HCT116 (cell line): Measurements from ENCODE around the gene HES2. TPM values are rescaled to one million over a fixed set of nuclear protein-coding genes. Genes with fewer than 3 reads are reported as not detected.

Experiments
- ATAC-seq: fragments of 200-7000 bp; cut with Tn5 transposase; 2 replicates; pipeline ENCODE4 v1.9.1; 2020; ENCODE audit warnings: mild to moderate bottlenecking, moderate library complexity
- BruUV-seq: library from RNA; stranded (reverse); fragments of 400-500 nt; replicated peaks from 2 replicates; lab custom pipeline; 2021; lab: Mats Ljungman, UMichigan
- CTCF ChIA-PET: fragments of 300-600 bp; sonication (Branson Sonifier 250); formaldehyde crosslinking; loops from one replicate; lab custom pipeline; 2021; ENCODE audit warnings: antibody characterized with exemption; lab: Charles Lee
- POLR2A ChIA-PET: fragments of 300-600, 350-600 bp; sonication (Branson Sonifier 250); formaldehyde crosslinking; loops from one replicate; lab custom pipeline; 2021; ENCODE audit warnings: antibody characterized with exemption; lab: Charles Lee
- RAD21 ChIA-PET, 2 experiments: fragments of 300-600 bp; sonication (Branson Sonifier 250); formaldehyde crosslinking; loops; one replicate each; lab custom pipeline; 2023; ENCODE audit warnings: low total read pairs in 2 of 2; ENCODE audit not compliant: uncharacterized antibody in 2 of 2, unreplicated experiment in 2 of 2, low non-redundant PET in 1 of 2; lab: Charles Lee
- DNase-seq: peaks from one replicate; pipeline ENCODE4 v3.0.0-alpha.2; 2010; ENCODE audit warnings: low read depth, low spot score
- H2AFZ ChIP-seq: fragments of 200-600 bp; shearing (Covaris generic), sonication (generic); 2 replicates; pipeline ENCODE4 v1.6.1; 2017; ENCODE audit warnings: low read depth, mixed run types, mixed read lengths, antibody characterized with exemption, low read length; ENCODE audit not compliant: poor library complexity, severe bottlenecking
- H3K27ac ChIP-seq: 2 replicates; pipeline ENCODE4 v1.5.1; 2012; ENCODE audit warnings: low read depth, low read length
- H3K27me3 ChIP-seq: fragments of 200-600 bp; sonication (generic); 2 replicates; pipeline ENCODE4 v1.6.1; 2016; ENCODE audit warnings: mixed run types, low read length, mixed read lengths; ENCODE audit not compliant: insufficient read depth
- H3K36me3 ChIP-seq, 2 experiments: fragments of 200-500 bp in 1 of 2; fragments of 200-600 bp in 1 of 2; sonication (Bioruptor generic) in 1 of 2; sonication (generic) in 1 of 2; 2 replicates each; pipeline versions ENCODE4 v1.5.1 to v1.6.1; 2014 to 2016; ENCODE audit warnings: low read length in 2 of 2, inconsistent platforms in 1 of 2, mixed read lengths in 1 of 2, mixed run types in 1 of 2; ENCODE audit not compliant: insufficient read depth in 2 of 2, control insufficient read depth in 1 of 2
- H3K4me1 ChIP-seq, 2 experiments: fragments of 200-600 bp in 1 of 2; sonication (generic) in 1 of 2; 2 replicates each; pipeline versions ENCODE4 v1.5.1 to v1.6.1; 2012 to 2017; ENCODE audit warnings: low read length in 2 of 2, inconsistent platforms in 1 of 2, mild to moderate bottlenecking in 1 of 2, mixed read lengths in 1 of 2, mixed run types in 1 of 2, moderate library complexity in 1 of 2; ENCODE audit not compliant: insufficient read depth in 2 of 2, control insufficient read depth in 1 of 2
- H3K4me2 ChIP-seq: fragments of 200-600 bp; sonication (generic); 2 replicates; pipeline ENCODE4 v1.6.1; 2017; ENCODE audit warnings: mixed run types, low read length, mixed read lengths
- H3K4me3 ChIP-seq, 2 experiments: fragments of 200-600 bp in 1 of 2; sonication (generic) in 1 of 2; replicated peaks in 1 of 2; 2 replicates each; pipeline ENCODE4 v1.5.1; 2011 to 2016; ENCODE audit warnings: low read length in 2 of 2, control low read depth in 1 of 2, low read depth in 1 of 2, mild to moderate bottlenecking in 1 of 2, mixed read lengths in 1 of 2, mixed run types in 1 of 2
- H3K79me2 ChIP-seq: fragments of 200-600 bp; sonication (generic); 2 replicates; pipeline ENCODE4 v1.6.1; 2017; ENCODE audit warnings: mild to moderate bottlenecking, mixed run types, low read length, moderate library complexity, mixed read lengths; ENCODE audit not compliant: insufficient read depth
- H3K9ac ChIP-seq: fragments of 200-600 bp; sonication (generic); 2 replicates; pipeline ENCODE4 v1.6.1; 2016; ENCODE audit warnings: low read length, mixed read lengths
- H3K9me2 ChIP-seq: fragments of 200-600 bp; sonication (generic), shearing (Covaris generic); 2 replicates; pipeline ENCODE4 v1.6.1; 2017; ENCODE audit warnings: mixed run types, mild to moderate bottlenecking, moderate library complexity; ENCODE audit not compliant: insufficient read depth
- H3K9me3 ChIP-seq, 2 experiments: fragments of 200-500 bp in 1 of 2; fragments of 200-600 bp in 1 of 2; sonication (Bioruptor generic) in 1 of 2; sonication (generic) in 1 of 2; 2 replicates each; pipeline ENCODE4 v1.6.1; 2014 to 2017; ENCODE audit warnings: low read length in 2 of 2, mixed read lengths in 2 of 2, inconsistent platforms in 1 of 2, low read depth in 1 of 2, mild to moderate bottlenecking in 1 of 2, mixed run types in 1 of 2, moderate library complexity in 1 of 2; ENCODE audit not compliant: control insufficient read depth in 1 of 2, insufficient read depth in 1 of 2
- H4K20me1 ChIP-seq: fragments of 200-600 bp; sonication (generic), shearing (Covaris generic); 2 replicates; pipeline ENCODE4 v1.6.1; 2017; ENCODE audit warnings: mixed run types, mild to moderate bottlenecking, moderate library complexity; ENCODE audit not compliant: insufficient read depth
- CBX3 ChIP-seq: IDR thresholded peaks from 2 replicates; pipeline ENCODE4 v1.6.1; 2012; ENCODE audit warnings: low read depth
- CEBPB ChIP-seq: IDR thresholded peaks from 2 replicates; pipeline ENCODE4 v1.6.1; 2012; ENCODE audit warnings: low read depth
- ELF1 ChIP-seq: IDR thresholded peaks from 2 replicates; pipeline ENCODE4 v1.6.1; 2012; ENCODE audit warnings: low read depth, borderline replicate concordance
- EZH2 ChIP-seq: fragments of 200-600 bp; sonication (generic); IDR thresholded peaks from 2 replicates; pipeline ENCODE4 v1.6.1; 2017; ENCODE audit warnings: antibody characterized with exemption, mixed run types
- FOSL1 ChIP-seq: IDR thresholded peaks from 2 replicates; pipeline ENCODE4 v1.6.1; 2012; ENCODE audit warnings: low read depth
- JUND ChIP-seq: IDR thresholded peaks from 2 replicates; pipeline ENCODE4 v1.6.1; 2012
- POLR2AphosphoS5 ChIP-seq: IDR thresholded peaks from 2 replicates; pipeline ENCODE4 v1.6.1; 2011; ENCODE audit warnings: mild to moderate bottlenecking, low read depth, low read length, moderate library complexity
- RAD21 ChIP-seq: IDR thresholded peaks from 2 replicates; pipeline ENCODE4 v1.6.1; 2012; ENCODE audit warnings: low read depth, mild to moderate bottlenecking
- SIN3A ChIP-seq: IDR thresholded peaks from 2 replicates; pipeline ENCODE4 v1.6.1; 2012; ENCODE audit warnings: low read depth
- SRF ChIP-seq: IDR thresholded peaks from 2 replicates; pipeline ENCODE4 v1.6.1; 2012; ENCODE audit warnings: low read depth
- TCF7L2 ChIP-seq: IDR thresholded peaks from 2 replicates; pipeline ENCODE4 v1.7.0; 2011; ENCODE audit warnings: borderline replicate concordance, inconsistent platforms; ENCODE audit not compliant: insufficient read depth, insufficient read length; ENCODE audit errors: extremely low read depth
- ZFX ChIP-seq: fragments of 450-650 bp; IDR thresholded peaks from 2 replicates; pipeline ENCODE4 v1.6.1; 2017
- ZNF274 ChIP-seq: fragments of 200-500 bp; sonication (Bioruptor generic); IDR thresholded peaks from 2 replicates; pipeline ENCODE4 v1.6.1; 2014; ENCODE audit warnings: mild to moderate bottlenecking, low read depth, low read length, inconsistent platforms
- intact Hi-C: fragments of 100-400 bp; cut with micrococcal nuclease; formaldehyde crosslinking; loops from 2 replicates; pipeline ENCODE4 v1.10.0; 2022
- total RNA-seq: library from RNA; stranded (reverse); gene quantifications from one replicate; pipeline ENCODE4 v1.2.1, GENCODE V29; 2021; ENCODE audit not compliant: unreplicated experiment
- TF ChIP-seq, protein P1 (sequence below): IDR thresholded peaks from 2 replicates; pipeline ENCODE4 v1.6.1; 2011; ENCODE audit warnings: mild to moderate bottlenecking, low read length, moderate library complexity; ENCODE audit not compliant: insufficient replicate concordance; ENCODE audit errors: extremely low read depth
- TF ChIP-seq, protein P2 (sequence below): IDR thresholded peaks from 2 replicates; pipeline ENCODE4 v1.6.1; 2012; ENCODE audit warnings: low read depth

HES2 gene
- total RNA-seq, 1 experiment from 2014 or later = 8.4 TPM

DNA sequence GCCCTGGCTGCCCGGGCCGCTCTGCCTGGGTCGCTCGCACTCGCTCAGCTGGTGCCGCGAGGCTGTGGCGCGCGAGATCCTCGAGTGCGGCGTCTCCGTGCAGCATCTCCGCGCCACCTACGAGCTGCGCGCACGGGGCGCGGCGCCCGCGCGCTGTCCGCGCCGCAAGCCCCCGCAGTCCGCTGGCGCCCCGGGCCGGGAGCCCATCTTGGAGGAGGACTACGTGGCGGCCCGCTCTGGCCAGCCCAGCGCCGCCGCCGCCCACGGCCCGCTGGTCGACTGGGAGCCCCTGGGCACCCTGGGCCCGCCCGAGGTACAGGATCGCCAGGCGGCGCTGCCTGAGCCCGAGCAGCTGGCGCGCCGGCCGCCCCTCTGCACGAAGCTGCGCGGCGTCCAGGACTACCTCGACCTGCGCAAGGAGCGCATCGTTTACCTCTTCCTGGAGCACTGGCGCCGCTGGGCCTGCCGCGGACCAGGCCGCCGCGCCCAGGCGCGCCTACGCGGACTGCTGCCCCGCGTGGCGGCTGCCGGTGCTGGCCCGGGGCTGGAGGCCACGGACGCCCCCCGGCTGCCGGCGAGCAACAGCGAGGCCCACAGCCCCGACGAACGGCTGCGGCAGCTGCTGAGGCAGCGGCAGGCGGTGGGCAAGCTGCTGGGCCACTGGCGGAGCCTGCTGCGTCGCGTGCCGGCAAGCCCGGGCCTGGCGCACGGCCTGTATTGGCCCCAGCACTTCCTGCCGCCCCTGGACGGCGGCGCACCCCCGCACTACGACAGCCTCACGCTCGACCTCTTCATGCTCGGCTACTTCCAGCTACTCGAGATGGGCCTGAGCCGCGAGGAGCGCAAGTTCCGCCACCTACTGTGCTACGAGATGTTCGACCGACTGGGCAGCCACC, 35.4 kb upstream of the HES2 start:
- intact Hi-C loops = no loop called here
- CTCF ChIA-PET = no interaction called here
- 0 out of 4 replicates have a peak, but pooled peaks cover 0 to 2% of the 10 kb centered on the region in 2 experiments for H3K36me3 ChIP-seq
- H2AFZ ChIP-seq = no peak overlapping the region
- no peaks in the 10 kb centered on the region for H3K9me3 ChIP-seq
- no peak for ATAC-seq
- H3K4me2 ChIP-seq = no peak overlapping the region
- H3K9me2 ChIP-seq = no peaks in the 10 kb centered on the region
- H3K9ac ChIP-seq = no peak overlapping the region
- no peaks in the 10 kb centered on the region for H4K20me1 ChIP-seq
- DNase-seq = no peak
- RAD21 ChIA-PET = no interaction called here
- H3K79me2 ChIP-seq = no peaks in the 10 kb centered on the region
- no peak overlapping the region for H3K4me3 ChIP-seq
- TF ChIP-seq CBX3 (no peak), EZH2 (no peak), RAD21 (no peak), ZNF274 (no peak), CEBPB (no peak), POLR2AphosphoS5 (no peak), SRF (no peak), ZFX (no peak), FOSL1 (no peak), JUND (no peak), SIN3A (no peak), TCF7L2 (no peak), ELF1 (no peak)
- TF ChIP-seq, protein P1, sequence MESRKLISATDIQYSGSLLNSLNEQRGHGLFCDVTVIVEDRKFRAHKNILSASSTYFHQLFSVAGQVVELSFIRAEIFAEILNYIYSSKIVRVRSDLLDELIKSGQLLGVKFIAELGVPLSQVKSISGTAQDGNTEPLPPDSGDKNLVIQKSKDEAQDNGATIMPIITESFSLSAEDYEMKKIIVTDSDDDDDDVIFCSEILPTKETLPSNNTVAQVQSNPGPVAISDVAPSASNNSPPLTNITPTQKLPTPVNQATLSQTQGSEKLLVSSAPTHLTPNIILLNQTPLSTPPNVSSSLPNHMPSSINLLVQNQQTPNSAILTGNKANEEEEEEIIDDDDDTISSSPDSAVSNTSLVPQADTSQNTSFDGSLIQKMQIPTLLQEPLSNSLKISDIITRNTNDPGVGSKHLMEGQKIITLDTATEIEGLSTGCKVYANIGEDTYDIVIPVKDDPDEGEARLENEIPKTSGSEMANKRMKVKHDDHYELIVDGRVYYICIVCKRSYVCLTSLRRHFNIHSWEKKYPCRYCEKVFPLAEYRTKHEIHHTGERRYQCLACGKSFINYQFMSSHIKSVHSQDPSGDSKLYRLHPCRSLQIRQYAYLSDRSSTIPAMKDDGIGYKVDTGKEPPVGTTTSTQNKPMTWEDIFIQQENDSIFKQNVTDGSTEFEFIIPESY = no peak
- TF ChIP-seq, protein P2, sequence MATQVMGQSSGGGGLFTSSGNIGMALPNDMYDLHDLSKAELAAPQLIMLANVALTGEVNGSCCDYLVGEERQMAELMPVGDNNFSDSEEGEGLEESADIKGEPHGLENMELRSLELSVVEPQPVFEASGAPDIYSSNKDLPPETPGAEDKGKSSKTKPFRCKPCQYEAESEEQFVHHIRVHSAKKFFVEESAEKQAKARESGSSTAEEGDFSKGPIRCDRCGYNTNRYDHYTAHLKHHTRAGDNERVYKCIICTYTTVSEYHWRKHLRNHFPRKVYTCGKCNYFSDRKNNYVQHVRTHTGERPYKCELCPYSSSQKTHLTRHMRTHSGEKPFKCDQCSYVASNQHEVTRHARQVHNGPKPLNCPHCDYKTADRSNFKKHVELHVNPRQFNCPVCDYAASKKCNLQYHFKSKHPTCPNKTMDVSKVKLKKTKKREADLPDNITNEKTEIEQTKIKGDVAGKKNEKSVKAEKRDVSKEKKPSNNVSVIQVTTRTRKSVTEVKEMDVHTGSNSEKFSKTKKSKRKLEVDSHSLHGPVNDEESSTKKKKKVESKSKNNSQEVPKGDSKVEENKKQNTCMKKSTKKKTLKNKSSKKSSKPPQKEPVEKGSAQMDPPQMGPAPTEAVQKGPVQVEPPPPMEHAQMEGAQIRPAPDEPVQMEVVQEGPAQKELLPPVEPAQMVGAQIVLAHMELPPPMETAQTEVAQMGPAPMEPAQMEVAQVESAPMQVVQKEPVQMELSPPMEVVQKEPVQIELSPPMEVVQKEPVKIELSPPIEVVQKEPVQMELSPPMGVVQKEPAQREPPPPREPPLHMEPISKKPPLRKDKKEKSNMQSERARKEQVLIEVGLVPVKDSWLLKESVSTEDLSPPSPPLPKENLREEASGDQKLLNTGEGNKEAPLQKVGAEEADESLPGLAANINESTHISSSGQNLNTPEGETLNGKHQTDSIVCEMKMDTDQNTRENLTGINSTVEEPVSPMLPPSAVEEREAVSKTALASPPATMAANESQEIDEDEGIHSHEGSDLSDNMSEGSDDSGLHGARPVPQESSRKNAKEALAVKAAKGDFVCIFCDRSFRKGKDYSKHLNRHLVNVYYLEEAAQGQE = no peak
- H3K27ac ChIP-seq = no peak overlapping the region
- BruUV-seq = no TSS peak
- peaks cover 0 to 11% of the 10 kb centered on the region in 2 experiments; a peak in 2 of 4 replicates for H3K4me1 ChIP-seq
- POLR2A ChIA-PET = no interaction called here
- no peaks in the 10 kb centered on the region for H3K27me3 ChIP-seq
